GM12892 (cell line): ENCODE results near the gene DNAJB11.

Experiments
- POLR2A ChIP-seq: IDR thresholded peaks from 2 replicates; pipeline ENCODE4 v1.6.1; 2011; ENCODE audit warnings: low read depth, low read length, control low read depth
- POLR2AphosphoS5 ChIP-seq: IDR thresholded peaks from 2 replicates; pipeline ENCODE4 v1.6.1; 2011; ENCODE audit warnings: low read depth, low read length, control low read depth
- TAF1 ChIP-seq: IDR thresholded peaks from 2 replicates; pipeline ENCODE4 v1.6.1; 2011; ENCODE audit warnings: low read depth, mild to moderate bottlenecking, control low read depth, low read length, borderline replicate concordance

DNA sequence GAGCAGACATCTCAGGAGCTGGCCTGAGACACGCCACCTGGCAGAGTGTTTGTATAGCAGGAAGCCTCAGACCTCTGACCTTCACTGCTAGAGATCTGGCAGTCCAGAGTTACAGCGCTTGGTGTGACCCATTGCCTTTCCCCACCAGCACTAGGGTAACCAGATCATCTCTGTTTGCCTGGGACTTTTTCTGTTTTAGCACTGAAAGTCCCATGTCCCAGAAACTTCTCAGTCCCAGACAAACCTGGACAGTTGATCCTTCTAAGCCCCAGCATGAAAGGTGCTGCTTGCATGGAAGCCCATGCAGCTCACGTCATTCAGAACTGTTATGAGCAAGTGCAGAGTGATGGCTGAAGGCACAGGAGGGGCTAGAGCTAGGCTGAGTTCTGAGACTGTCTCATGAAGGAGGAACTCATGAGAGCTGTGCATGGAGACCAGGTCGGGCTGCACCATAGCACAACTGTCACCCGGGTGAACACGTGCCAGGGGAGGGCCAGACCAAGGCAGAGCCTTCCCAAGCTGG lies 24.1 kb downstream of the DNAJB11 start:
- TF ChIP-seq POLR2A = no peak
- TF ChIP-seq TAF1 = no peak
- no peak for TF ChIP-seq POLR2AphosphoS5
